Karpas-422 (cell line): ENCODE results near the gene SUGP1. TPM values are rescaled to one million over a fixed set of nuclear protein-coding genes. Genes with fewer than 3 reads are reported as not detected.

ENCODE experiments used
- DNase-seq: peaks from one replicate; pipeline ENCODE4 v3.0.0-alpha.2; 2015
- H2AFZ ChIP-seq: fragments of 200-600 bp; sonication (generic); 2 replicates; pipeline ENCODE4 v1.6.1; 2014; ENCODE audit warnings: antibody characterized with exemption, low read length, mixed read lengths
- H3K27ac ChIP-seq: fragments of 200-600 bp; sonication (generic); 2 replicates; pipeline ENCODE4 v1.5.1; 2014; ENCODE audit warnings: mild to moderate bottlenecking, low read length, moderate library complexity
- H3K27me3 ChIP-seq: fragments of 200-600 bp; sonication (generic); 2 replicates; pipeline ENCODE4 v1.6.1; 2014; ENCODE audit warnings: low read length, mixed read lengths
- H3K36me3 ChIP-seq: fragments of 200-600 bp; sonication (generic); 2 replicates; pipeline ENCODE4 v1.6.1; 2014; ENCODE audit warnings: low read length, mixed read lengths; ENCODE audit not compliant: insufficient read depth
- H3K4me1 ChIP-seq: fragments of 200-600 bp; sonication (generic); 2 replicates; pipeline ENCODE4 v1.6.1; 2014; ENCODE audit warnings: mild to moderate bottlenecking, low read length, mixed read lengths
- H3K4me2 ChIP-seq: fragments of 200-600 bp; sonication (generic); 2 replicates; pipeline ENCODE4 v1.6.1; 2014; ENCODE audit warnings: low read length, low read depth, mild to moderate bottlenecking; ENCODE audit not compliant: poor library complexity, severe bottlenecking
- H3K4me3 ChIP-seq: fragments of 200-600 bp; sonication (generic); 2 replicates; pipeline ENCODE4 v1.5.1; 2014; ENCODE audit warnings: mild to moderate bottlenecking, antibody characterized with exemption, low read length, mixed read lengths
- H3K79me2 ChIP-seq: fragments of 200-600 bp; sonication (generic); 2 replicates; pipeline ENCODE4 v1.6.1; 2014; ENCODE audit warnings: mild to moderate bottlenecking, low read length, mixed read lengths
- H3K9ac ChIP-seq: fragments of 200-600 bp; sonication (generic); 2 replicates; pipeline ENCODE4 v1.6.0; 2014; ENCODE audit warnings: low read length
- H3K9me2 ChIP-seq: fragments of 200-600 bp; sonication (generic), shearing (Covaris generic); replicated peaks from 2 replicates; pipeline ENCODE4 v1.6.0; 2014; ENCODE audit warnings: mild to moderate bottlenecking, low read length, moderate library complexity; ENCODE audit not compliant: insufficient read depth
- H3K9me3 ChIP-seq: fragments of 300-700, 200-600 bp; sonication (generic); 2 replicates; pipeline ENCODE4 v1.6.1; 2014; ENCODE audit warnings: low read length, mixed read lengths
- H4K20me1 ChIP-seq: fragments of 200-600 bp; sonication (generic); 2 replicates; pipeline ENCODE4 v1.6.1; 2014; ENCODE audit warnings: mild to moderate bottlenecking, antibody characterized with exemption, low read length, low read depth; ENCODE audit not compliant: insufficient read depth
- small RNA-seq: library from RNA; depleted of rRNA; stranded (forward); fragments of <200 nt; gene quantifications from one replicate; pipeline ENCODE3, GENCODE V24; 2014
- total RNA-seq: library from RNA; depleted of rRNA; stranded (reverse); fragments of >200 nt; shearing (Covaris generic); gene quantifications from 2 replicates; pipeline ENCODE4 v1.2.3, GENCODE V29; 2014; ENCODE audit warnings: low replicate concordance; rRNA removed

Gene SUGP1
- total RNA-seq, 1 experiment from 2014 or later = 21.4 TPM

- Histone ChIP-seq H3K9me2 (no peaks in the 10 kb centered on the region), H3K9me3 (peaks cover 11% of the 10 kb centered on the region), H3K36me3 (no peaks in the 10 kb centered on the region), H3K9ac (no peak overlapping the region), H4K20me1 (no peaks in the 10 kb centered on the region), H2AFZ (no peak overlapping the region), H3K4me1 (no peaks in the 10 kb centered on the region), H3K4me3 (no peak overlapping the region), H3K4me2 (no peak overlapping the region), H3K27ac (no peak overlapping the region), H3K79me2 (no peaks in the 10 kb centered on the region), H3K27me3 (no peaks in the 10 kb centered on the region)
- DNase-seq = no peak
These were observed 89.3 kb downstream of the SUGP1 start for GRCh38 chr19:19230999-19231398.

- Histone ChIP-seq H3K4me2 (no peak overlapping the region), H3K4me1 (peaks cover 10% of the 10 kb centered on the region), H4K20me1 (no peaks in the 10 kb centered on the region), H3K9me2 (no peaks in the 10 kb centered on the region), H3K9me3 (peaks cover 10% of the 10 kb centered on the region), H3K4me3 (no peak overlapping the region), H3K36me3 (no peaks in the 10 kb centered on the region), H3K79me2 (no peaks in the 10 kb centered on the region), H3K27ac (no peak overlapping the region), H3K27me3 (no peaks in the 10 kb centered on the region), H2AFZ (no peak overlapping the region), H3K9ac (no peak overlapping the region)
- DNase-seq = no peak
These were observed 90.6 kb downstream of the SUGP1 start for GRCh38 chr19:19229701-19230100.

- DNase-seq = no peak
- Histone ChIP-seq H3K4me1 (peaks cover 10% of the 10 kb centered on the region), H2AFZ (no peak overlapping the region), H3K4me3 (no peak overlapping the region), H3K79me2 (no peaks in the 10 kb centered on the region), H4K20me1 (no peaks in the 10 kb centered on the region), H3K9ac (no peak overlapping the region), H3K27me3 (no peaks in the 10 kb centered on the region), H3K36me3 (no peaks in the 10 kb centered on the region), H3K9me2 (no peaks in the 10 kb centered on the region), H3K4me2 (no peak overlapping the region), H3K27ac (no peak overlapping the region), H3K9me3 (no peaks in the 10 kb centered on the region)
These were observed 93.1 kb downstream of the SUGP1 start for GRCh38 chr19:19227217-19227616.

GRCh38 chr19:19226663-19227062, 93.6 kb downstream of the SUGP1 start:
- Histone ChIP-seq H3K9ac (no peak overlapping the region), H3K9me3 (no peaks in the 10 kb centered on the region), H4K20me1 (no peaks in the 10 kb centered on the region), H3K36me3 (no peaks in the 10 kb centered on the region), H3K4me1 (peaks cover 10% of the 10 kb centered on the region), H3K9me2 (no peaks in the 10 kb centered on the region), H3K27me3 (no peaks in the 10 kb centered on the region), H2AFZ (no peak overlapping the region), H3K4me3 (no peak overlapping the region), H3K4me2 (no peak overlapping the region), H3K27ac (no peak overlapping the region), H3K79me2 (no peaks in the 10 kb centered on the region)
- no peak for DNase-seq

GRCh38 chr19:19226204-19226603, 94.1 kb downstream of the SUGP1 start:
- no peaks in the 10 kb centered on the region for H3K36me3 ChIP-seq

More at GRCh38 chr19:19226204-19226603, 94.1 kb downstream of the SUGP1 start:
- H3K9me2 ChIP-seq = no peaks in the 10 kb centered on the region
- peaks cover 10% of the 10 kb centered on the region for H3K4me1 ChIP-seq
- H3K4me2 ChIP-seq = no peak overlapping the region
- H3K27ac ChIP-seq = no peak overlapping the region
- H3K79me2 ChIP-seq = no peaks in the 10 kb centered on the region
- no peak for DNase-seq
- H2AFZ ChIP-seq = no peak overlapping the region
- H3K4me3 ChIP-seq = no peak overlapping the region
- no peaks in the 10 kb centered on the region for H3K27me3 ChIP-seq
- no peaks in the 10 kb centered on the region for H4K20me1 ChIP-seq
- H3K9me3 ChIP-seq = no peaks in the 10 kb centered on the region
- H3K9ac ChIP-seq = no peak overlapping the region

Small RNA genes within 50 kb of the gene (small RNA-seq; reads per million reads assigned to genes)
- not detected for gene RNU6-1028P

Other genes starting within 250 kb of the SUGP1 start
- gene TMEM161A, start 182.0 kb downstream of the SUGP1 start, total RNA-seq = 24.9 and 58.5 TPM in 2 replicates
- gene MEF2B, start 150.2 kb downstream of the SUGP1 start, total RNA-seq = 395 and 679 TPM in 2 replicates
- 6.6 and 12.3 TPM in 2 replicates for gene BORCS8, start 128.4 kb downstream of the SUGP1 start, total RNA-seq
- 170 and 176 TPM in 2 replicates for gene RFXANK, start 128.3 kb downstream of the SUGP1 start, total RNA-seq
- gene NR2C2AP, start 117.1 kb downstream of the SUGP1 start, total RNA-seq = 6.9 and 21.4 TPM in 2 replicates
- not detected in 2 replicates for gene NCAN, start 108.6 kb downstream of the SUGP1 start, total RNA-seq
- not detected in 2 replicates for gene TM6SF2, start 47.2 kb downstream of the SUGP1 start, total RNA-seq
- gene MAU2, start 320 bp upstream of the SUGP1 start, total RNA-seq = 37.3 and 44.6 TPM in 2 replicates
- gene GATAD2A, start 85.2 kb upstream of the SUGP1 start, total RNA-seq = 38.4 and 63.4 TPM in 2 replicates
- 5.0 and 10.8 TPM in 2 replicates for gene TSSK6, start 195.0 kb upstream of the SUGP1 start, total RNA-seq
- 255 and 557 TPM in 2 replicates for gene NDUFA13, start 195.7 kb upstream of the SUGP1 start, total RNA-seq
- 7.9 and 11.4 TPM in 2 replicates for gene YJEFN3, start 208.4 kb upstream of the SUGP1 start, total RNA-seq
- gene CILP2, start 217.8 kb upstream of the SUGP1 start, total RNA-seq = 0.15 and 0.87 TPM in 2 replicates